Fibroblast of the aortic adventitia (primary cell): ENCODE results near the gene ATXN1. TPM values are rescaled to one million over a fixed set of nuclear protein-coding genes. Genes with fewer than 3 reads are reported as not detected.
"Not testable (repeated sequence)": the region's sequence is repeated elsewhere in the genome, so short reads cannot be mapped to it uniquely, and the experiment has no call there.

ENCODE experiments used
- DNase-seq: peaks from one replicate; pipeline ENCODE4 v3.0.0-alpha.2; 2010; ENCODE audit warnings: low read depth
- H3K4me3 ChIP-seq: 2 replicates; pipeline ENCODE4 v1.5.1; 2011; ENCODE audit warnings: low read depth, mild to moderate bottlenecking, control low read depth, low read length, moderate library complexity
- total RNA-seq: library from RNA; depleted of rRNA; stranded (reverse); fragments of >200 nt; gene quantifications from 2 replicates; pipeline ENCODE4 v1.2.3, GENCODE V29; 2012; ENCODE audit warnings: low replicate concordance
- TF ChIP-seq, protein P1 (sequence below): IDR thresholded peaks from 2 replicates; pipeline ENCODE4 v1.5.1; 2011; ENCODE audit warnings: mild to moderate bottlenecking, low read length, control low read depth, inconsistent platforms; ENCODE audit not compliant: insufficient read depth

The ATXN1 gene
- total RNA-seq, 1 donor = 39.3 TPM

DNA sequence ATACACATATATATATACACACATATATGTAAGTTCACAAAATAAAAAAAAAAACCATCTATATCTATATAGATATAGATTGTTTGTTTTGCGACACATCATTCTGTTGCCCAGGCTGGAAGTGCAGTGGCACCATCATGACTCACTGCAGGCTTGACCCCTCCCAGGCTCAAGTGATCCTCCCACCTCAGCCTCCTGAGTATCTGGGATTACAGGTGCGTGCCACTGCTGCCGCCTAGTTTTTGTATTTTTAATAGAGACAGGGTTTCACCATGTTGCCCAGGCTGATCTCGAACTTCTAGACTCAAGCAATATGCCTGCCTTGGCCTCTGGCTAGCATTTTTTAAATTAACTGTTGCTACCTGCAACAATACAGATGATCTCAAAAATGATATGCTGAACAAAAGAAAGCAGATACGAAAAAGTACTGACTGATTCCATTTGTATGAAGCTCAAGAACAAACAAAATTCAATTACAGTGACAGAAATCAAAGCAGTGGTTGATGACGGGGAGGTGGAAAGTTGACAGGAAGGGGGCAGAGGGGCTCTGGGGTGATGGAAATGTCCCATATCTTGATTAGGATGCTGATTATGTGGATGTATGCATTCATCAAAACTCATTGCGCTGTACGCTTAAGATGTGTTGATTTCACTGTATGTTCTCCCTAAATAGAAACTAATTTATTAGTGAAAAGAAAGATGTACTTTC, 49.6 kb downstream of the ATXN1 start:
- DNase-seq = no peak
- no peak overlapping the region for H3K4me3 ChIP-seq
- TF ChIP-seq, protein P1, sequence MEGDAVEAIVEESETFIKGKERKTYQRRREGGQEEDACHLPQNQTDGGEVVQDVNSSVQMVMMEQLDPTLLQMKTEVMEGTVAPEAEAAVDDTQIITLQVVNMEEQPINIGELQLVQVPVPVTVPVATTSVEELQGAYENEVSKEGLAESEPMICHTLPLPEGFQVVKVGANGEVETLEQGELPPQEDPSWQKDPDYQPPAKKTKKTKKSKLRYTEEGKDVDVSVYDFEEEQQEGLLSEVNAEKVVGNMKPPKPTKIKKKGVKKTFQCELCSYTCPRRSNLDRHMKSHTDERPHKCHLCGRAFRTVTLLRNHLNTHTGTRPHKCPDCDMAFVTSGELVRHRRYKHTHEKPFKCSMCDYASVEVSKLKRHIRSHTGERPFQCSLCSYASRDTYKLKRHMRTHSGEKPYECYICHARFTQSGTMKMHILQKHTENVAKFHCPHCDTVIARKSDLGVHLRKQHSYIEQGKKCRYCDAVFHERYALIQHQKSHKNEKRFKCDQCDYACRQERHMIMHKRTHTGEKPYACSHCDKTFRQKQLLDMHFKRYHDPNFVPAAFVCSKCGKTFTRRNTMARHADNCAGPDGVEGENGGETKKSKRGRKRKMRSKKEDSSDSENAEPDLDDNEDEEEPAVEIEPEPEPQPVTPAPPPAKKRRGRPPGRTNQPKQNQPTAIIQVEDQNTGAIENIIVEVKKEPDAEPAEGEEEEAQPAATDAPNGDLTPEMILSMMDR = no peak

DNA sequence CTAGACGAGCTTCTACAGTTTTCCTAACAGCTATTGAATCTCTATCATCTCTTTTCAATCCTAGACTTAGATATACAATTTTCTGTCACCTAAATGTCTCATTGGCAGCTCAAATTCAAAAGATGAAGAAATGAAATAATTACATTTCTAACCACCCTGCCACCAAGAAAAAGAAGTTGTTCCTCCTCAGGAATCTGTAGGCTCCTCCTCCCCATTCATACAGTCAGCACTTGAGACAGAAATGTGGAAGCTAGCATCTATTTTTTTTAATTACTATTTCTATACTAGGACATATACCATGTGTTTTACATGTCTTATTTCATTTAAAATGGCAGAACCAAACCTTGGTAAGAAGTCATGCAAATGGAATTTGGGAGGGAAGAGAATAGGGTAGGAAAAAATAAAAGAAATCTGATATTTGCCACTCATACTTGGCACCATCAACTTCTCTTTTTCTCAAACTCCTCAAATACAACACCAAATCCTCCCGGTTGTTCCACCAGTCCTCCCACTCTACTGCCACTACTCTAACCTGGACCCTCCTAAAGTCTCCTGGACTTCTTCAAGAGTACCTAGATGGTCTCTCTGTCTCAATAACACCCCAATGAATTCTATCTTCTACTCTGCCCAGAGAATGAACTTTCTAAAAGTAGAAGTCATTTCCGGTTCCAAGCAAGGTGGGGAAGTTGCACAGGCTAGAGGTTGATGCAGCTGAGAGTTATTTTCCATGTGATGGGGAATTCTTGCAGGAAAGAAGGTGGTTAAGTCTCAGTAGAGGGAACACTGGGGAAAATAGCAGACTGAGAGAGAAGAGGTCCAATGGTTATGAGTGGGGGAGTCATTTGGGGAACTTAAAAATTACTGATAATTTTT, 54.1 kb downstream of the ATXN1 start:
- no peak for DNase-seq
- TF ChIP-seq, protein P1 = no peak
- H3K4me3 ChIP-seq = no peak overlapping the region

DNA sequence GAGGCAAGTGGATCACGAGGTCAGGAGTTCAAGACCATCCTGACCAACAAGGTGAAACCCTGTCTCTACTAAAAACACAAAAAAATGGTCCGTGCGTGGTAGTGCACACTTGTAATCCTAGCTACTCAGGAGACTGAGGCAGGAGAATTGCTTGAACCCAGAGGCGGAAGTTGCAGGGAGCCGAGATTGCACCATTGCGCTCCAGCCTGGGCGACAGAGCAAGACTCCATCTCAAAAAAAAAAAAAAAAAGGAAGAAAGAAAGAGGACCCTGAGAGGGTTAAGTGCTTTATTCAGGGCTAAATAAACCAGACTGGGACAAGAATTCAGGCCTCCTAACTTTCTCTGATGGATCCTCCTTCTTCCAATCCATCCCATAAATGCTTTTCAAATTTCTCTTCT, 54.8 kb downstream of the ATXN1 start:
- DNase-seq, H3K4me3 ChIP-seq: not testable (repeated sequence)

DNA sequence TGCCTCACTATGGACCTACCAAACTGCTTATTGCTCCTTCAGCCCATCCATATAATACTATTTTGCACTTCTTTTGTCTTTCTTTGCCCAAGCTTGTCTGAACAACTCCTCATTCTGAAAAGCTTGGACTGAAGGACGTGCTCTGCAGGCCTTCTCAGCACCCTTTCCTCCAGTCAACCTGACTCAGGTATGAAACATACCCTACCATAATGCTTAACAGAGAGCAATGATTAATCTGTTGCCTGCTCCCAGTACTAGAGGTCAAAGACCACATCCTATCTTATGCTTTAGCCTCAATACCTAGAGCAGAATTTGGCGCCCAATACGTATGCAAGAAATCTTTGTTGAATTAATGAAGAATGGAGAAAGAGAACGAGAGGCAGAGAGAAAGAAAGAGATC, 55.2 kb downstream of the ATXN1 start:
- TF ChIP-seq, protein P1 = no peak

DNA sequence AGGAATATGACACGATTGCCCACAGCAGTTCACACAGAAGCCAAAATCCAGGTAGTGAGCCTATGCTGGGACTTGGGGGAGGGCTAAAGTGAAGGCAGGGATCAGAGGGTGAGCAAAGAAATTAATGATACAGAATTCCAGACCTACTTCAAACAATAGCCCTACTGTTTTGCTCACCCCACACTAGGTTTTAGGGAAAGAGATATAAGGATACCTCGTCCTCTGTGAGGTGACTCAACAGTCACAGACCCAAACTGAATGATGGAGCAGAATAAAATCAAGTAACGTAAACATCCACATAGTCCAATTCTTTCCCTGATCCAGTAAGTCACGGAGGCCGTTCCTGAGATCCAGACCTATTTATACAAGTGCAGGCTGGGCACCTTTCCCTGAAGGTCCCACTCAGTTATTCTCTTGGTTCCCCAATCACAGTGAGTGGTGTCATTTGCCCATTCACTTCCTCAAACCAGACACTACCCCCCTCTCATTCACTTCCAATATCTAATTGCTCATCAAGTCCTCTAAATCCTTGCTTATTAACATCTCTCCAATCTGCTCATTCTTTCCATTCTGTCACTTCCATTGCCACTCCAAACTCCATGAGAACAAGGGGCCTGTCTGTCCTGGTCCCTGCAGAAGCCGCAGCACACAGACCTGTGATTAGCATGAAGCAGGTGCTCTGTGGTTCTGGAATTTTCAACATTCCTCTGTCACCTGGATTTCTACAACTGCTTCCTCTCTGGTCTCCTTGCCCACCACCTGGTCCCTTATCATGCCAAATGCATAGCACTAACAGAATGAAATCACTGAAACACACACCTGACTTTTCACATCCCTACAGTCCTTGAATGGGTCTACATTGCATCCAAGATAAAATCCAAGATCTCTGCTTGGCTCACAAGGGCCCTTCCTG, 55.9 kb downstream of the ATXN1 start:
- TF ChIP-seq, protein P1 = no peak
- H3K4me3 ChIP-seq = no peak overlapping the region
- no peak for DNase-seq

More for the DNA sequence above, 55.2 kb downstream of the ATXN1 start:
- DNase-seq = no peak
- H3K4me3 ChIP-seq = no peak overlapping the region

DNA sequence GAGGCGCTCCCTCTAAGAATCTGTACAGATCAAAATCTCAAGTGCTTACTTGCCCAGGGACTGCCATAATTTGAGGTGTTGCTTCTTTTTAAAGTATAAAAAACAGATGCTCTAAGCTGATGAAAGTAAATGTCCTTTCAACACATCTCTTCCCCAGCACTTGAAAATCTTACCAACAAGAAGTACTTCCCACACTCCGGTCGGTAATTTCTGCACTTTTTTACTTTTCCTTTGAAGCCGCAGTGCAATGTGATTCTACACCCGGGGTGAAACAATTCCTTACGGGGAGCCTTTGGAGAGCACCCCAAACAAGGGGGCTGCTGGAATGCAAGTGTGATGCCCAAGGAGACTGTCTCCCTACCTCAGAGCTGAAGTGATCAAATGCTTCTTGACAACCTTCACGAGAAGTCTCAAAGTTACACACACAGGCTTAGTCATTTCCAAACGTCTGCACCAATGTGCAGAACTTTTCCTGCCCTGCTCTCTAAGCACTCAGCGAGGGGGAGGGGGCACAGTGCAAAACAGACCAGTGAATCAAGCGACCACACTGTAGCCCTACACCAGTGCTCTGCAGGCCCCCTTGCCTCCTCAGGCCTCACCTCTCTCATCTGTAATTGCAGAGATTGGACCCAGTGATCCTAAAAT, 56.7 kb downstream of the ATXN1 start:
- TF ChIP-seq, protein P1 = no peak
- peak overlapping the region; percentile 46 for H3K4me3 ChIP-seq
- DNase-seq = peak; percentile 37

DNA sequence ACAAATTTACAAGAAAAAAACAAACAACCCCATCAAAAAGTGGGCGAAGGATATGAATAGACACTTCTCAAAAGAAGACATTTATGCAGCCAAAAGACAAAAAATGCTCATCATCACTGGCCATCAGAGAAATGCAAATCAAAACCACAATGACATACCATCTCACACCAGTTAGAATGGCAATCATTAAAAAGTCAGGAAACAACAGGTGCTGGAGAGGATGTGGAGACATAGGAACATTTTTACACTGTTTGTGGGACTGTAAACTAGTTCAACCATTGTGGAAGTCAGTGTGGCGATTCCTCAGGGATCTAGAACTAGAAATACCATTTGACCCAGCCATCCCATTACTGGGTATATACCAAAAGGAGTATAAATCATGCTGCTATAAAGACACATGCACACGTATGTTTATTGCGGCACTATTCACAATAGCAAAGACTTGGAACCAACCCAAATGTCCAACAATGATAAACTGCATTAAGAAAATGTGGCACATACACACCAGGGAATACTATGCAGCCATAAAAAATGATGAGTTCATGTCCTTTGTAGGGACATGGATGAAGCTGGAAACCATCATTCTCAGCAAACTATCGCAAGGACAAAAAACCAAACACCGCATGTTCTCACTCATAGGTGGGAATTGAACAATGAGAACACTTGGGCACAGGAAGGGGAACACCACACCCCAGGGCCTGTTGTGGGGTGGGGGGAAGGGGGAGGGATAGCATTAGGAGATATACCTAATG, 58.5 kb downstream of the ATXN1 start:
- not testable (repeated sequence) for H3K4me3 ChIP-seq, DNase-seq
